HTR-8/SVneo (cell line): ENCODE results near the gene HOXD4.

Experiments used
- DNase-seq: peaks from one replicate; pipeline ENCODE4 v3.0.0; 2011; ENCODE audit warnings: low spot score, mixed read lengths; ENCODE audit not compliant: insufficient read length
- FAIRE-seq: peaks from 2 replicates; lab custom pipeline; 2011; peaks lifted over from hg19 to GRCh38; lab: Jason Lieb, UNC

HOXD4 gene

DNA sequence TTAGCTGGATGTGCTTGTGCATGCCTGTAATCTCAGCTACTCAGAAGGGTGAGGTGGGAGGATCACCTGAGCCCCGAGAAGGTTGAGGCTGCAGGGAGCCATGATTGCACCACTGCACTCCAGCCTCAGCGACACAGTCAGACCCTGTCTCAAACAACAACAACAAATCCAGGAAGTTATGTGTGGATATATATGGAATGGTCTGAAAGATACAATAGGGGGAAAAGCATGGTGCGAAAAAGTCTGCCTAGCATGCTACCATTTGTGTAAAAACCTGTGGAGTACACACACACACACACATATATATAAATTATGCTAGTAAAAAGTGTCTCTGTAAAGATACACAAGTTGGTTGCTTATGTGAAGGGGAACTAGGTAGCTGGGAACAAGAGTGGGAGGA is 30.2 kb downstream of the HOXD4 start:
- FAIRE-seq: no peak

DNA sequence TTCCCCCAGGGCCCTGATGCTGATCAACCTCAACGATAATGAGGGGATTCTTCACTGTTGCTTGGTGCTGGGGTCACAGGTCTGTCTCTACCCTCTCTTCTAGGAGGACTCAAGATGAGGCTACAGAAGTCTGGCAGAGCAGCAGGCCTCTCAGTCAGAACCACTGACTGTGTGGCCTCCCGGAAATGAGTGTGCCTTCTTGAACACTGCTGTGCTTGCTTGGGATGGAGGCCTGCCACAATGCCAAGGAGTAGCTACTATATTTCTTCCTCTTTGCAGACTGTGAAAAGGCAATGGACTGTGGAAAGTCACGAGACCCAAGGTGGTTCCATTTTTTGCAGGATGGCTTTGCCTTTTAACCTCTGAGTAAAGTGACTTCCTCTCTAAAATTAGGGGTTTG is 31.3 kb downstream of the HOXD4 start:
- DNase-seq: no peak
- no peak for FAIRE-seq

More for the DNA sequence above, 30.2 kb downstream of the HOXD4 start:
- DNase-seq: no peak

DNA sequence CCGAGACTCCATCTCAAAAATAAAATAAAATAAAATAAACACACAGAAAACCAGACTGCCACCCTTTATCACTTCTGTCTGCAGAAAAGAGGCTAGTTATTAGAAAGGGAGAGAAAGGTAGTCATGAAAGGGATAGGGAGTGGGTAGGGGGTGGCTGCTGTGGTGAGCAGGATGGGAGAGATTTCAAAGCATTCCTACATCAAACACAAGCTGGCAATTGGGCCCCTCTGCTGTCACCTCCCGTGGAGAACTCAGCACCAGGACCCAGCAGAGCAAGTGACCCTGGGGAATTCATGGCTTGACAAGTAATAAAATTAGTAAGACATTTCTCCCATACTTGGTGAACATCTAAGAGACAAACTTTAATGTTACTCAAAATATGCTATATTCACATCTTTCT is 33.4 kb downstream of the HOXD4 start:
- FAIRE-seq (no peak), DNase-seq (no peak)

DNA sequence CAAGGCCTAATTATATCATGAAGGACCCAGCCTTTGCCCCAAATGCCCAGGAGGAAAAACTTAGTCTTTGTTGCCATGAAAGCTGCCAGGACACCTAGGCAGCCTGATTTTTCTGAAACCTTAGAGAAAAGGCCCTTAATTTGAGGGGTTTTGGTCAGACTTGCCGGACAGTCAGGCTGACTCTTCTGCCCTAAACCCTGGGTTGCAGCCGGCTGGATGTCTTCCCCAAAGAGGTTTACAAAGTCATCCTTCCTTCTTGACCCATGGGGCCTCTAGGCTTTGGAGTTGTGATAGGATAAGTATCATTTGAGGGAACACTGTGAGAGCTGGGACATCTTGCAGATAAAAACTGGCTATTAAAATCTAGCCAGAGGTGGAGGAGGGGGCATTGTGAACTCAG is 34.7 kb downstream of the HOXD4 start:
- FAIRE-seq (no peak), DNase-seq (no peak)

DNA sequence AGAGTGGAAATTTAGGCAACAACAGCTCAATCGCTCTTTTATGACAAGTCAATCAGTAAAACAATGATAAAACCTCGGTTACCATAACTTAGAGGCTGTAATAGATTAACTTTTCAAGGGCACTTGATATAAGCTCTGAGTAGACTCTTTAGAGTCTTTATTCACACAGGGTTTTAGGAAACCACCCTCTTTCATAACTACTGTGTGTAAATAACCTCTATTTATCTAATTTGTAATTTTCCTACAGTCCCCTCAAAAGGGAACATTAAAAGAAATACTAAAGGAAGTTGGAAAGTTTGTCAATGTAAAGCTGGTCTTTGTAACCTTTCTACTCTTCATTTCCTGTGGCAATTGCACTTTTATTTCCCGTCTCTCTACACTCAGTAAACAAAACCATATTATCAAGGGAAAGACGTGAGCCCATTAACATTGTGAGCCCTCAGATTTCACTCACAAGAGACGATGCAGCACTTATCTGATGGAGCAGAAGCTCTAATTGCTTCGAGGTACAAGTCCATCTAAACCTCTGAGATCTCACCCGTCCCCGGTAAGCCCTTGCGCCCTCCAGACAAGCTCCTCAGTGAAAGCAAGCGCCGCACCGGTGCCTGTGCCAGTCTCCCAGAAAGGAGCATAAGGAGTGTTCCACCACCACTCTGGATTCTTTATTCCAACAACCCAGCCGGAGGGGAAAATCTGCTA is 36.0 kb downstream of the HOXD4 start:
- DNase-seq: no peak
- FAIRE-seq: no peak

DNA sequence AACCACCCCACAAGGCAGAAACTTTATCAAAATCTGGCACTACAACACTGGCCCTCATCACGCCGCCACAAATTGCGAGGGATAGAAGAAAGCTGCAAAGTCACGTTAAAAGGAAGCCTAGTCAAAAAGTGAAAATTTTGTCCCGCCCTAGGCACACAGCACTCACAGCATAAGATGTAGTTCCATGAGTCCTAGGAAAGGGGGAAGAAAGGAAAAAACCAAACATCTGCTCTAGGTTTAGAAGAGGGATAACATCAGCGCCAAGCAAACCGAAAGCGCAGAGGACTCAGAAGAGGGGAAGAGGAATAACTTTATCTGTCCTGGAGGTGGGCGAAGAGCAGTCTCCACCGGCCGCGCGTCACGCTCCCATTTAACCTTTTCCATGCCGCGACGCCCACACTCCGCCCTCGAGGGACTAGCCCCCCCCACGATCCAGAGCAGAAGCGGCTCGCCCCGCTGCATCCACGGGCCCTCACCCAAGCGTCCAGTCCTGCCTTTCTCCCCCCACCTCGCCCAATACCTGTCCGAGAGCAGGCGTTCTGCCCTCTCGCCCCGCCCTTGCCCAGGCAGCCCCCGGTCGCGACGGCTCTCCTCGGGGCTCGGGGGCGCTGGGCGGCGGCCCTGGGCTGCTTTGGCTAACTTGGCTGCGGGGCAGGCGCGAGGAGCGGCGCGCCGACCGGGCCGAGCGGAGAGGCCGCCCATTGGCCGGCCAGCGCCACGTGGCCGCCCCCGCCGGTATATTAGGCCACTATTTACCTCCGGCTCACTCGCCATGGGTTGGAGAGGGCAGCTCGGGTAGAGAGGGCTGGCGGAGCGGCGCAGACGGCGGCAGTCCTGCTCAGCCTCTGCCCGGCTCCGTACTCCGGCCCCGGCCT is 36.8 kb downstream of the HOXD4 start, which contains the start of gene HOXD1:
TSS of gene HOXD1 (plus strand) at position 770 of the 875 bp plus-strand sequence. CDS start 134 bp downstream, outside the sequence.
- FAIRE-seq: peak; percentile 72
- DNase-seq: peak; percentile 80

DNA sequence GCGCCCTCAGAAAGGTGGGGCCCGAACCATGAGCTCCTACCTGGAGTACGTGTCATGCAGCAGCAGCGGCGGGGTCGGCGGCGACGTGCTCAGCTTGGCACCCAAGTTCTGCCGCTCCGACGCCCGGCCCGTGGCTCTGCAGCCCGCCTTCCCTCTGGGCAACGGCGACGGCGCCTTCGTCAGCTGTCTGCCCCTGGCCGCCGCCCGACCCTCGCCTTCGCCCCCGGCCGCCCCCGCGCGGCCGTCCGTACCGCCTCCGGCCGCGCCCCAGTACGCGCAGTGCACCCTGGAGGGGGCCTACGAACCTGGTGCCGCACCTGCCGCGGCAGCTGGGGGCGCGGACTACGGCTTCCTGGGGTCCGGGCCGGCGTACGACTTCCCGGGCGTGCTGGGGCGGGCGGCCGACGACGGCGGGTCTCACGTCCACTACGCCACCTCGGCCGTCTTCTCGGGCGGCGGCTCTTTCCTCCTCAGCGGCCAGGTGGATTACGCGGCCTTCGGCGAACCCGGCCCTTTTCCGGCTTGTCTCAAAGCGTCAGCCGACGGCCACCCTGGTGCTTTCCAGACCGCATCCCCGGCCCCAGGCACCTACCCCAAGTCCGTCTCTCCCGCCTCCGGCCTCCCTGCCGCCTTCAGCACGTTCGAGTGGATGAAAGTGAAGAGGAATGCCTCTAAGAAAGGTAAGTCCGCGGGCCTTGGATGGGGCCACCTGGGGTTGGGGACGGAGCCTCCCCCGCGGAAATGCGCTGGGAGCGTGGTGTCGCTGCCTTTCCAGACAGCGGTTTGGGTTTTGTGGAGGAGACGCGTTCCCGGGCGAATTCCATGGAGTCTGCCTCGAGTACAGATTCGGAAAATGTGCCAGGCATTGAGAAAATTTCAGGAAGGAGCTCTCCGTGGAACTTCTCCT is 37.7 kb downstream of the HOXD4 start:
- peak; percentile 28 for FAIRE-seq
- no peak for DNase-seq

DNA sequence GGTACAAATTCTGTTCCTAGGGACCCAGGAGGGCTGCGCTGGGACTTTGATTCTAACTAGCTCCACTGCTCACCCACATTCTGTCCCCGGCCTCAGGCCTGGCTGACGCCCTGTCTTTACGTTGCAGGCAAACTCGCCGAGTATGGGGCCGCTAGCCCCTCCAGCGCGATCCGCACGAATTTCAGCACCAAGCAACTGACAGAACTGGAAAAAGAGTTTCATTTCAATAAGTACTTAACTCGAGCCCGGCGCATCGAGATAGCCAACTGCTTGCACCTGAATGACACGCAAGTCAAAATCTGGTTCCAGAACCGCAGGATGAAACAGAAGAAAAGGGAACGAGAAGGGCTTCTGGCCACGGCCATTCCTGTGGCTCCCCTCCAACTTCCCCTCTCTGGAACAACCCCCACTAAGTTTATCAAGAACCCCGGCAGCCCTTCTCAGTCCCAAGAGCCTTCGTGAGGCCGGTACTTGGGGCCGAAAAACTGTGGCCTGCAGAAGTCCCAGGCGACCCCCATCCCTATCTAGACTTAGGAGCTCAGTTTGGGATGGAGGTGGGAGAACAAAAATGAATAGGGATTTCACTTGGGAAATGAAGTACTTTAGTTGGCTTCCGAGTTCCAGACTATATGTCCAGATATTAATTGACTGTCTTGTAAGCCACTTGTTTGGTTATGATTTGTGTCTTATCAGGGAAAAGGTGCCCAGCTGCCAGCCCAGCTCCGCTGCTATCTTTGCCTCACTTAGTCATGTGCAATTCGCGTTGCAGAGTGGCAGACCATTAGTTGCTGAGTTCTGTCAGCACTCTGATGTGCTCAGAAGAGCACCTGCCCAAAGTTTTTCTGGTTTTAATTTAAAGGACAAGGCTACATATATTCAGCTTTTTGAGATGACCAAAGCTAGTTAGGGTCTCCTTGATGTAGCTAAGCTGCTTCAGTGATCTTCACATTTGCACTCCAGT is 38.6 kb downstream of the HOXD4 start:
- DNase-seq: no peak
- no peak for FAIRE-seq

DNA sequence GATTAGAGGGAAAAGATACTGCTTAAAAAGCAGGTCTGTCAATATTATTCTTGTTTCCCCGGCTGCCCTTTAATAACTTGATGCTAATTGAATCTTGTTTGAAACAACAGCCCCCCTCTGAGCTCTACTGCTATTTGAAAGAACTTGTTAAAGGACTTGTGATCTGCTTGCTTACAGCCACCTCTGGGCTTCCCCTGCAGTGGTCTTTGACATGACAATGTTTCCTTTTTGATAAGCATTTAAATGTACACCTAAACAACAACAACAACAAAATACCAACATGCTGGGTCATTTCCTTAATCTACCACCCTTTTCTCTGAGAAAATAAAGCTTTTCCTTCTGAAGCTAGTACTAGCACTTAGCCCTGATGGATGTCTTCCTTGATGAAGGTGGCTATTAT is 41.0 kb downstream of the HOXD4 start:
- DNase-seq (no peak), FAIRE-seq (no peak)

DNA sequence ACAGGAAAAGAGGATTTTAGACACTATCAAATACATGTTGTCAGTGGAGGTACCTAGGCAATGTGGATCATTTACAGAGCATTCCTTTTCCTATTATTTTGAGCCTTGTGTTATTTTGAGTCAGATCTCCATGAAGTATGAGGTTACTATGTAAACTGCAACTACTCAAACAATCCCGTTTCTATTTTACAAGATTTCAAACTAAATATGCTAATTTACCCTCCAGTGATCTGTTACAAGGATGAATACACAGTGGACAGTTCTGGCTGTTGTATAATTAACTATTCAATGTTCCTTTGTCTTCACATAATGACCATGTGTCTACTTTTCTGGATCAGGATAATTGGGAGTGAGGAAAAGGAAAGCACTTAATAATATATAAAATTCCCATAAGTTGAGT is 41.7 kb downstream of the HOXD4 start:
- FAIRE-seq (no peak), DNase-seq (no peak)

DNA sequence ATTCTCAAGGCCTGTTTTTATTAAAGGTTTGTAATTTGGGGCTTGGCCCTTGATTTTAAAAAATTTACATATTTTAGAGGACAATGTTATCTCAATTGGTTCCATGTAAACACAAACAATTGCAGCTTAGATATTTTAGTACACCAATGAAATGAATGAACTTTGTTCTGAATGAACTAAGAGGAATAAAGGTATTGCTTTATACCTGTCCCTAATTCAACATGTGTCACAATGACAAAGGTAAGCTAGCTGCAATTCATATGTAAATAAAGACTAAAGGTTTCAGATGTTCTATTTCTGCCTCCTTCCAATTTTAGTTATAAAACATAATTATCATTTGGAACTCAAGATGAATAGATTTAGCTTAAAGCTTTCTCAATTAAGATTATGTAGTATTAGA is 48.6 kb downstream of the HOXD4 start:
- no peak for DNase-seq
- FAIRE-seq: no peak

DNA sequence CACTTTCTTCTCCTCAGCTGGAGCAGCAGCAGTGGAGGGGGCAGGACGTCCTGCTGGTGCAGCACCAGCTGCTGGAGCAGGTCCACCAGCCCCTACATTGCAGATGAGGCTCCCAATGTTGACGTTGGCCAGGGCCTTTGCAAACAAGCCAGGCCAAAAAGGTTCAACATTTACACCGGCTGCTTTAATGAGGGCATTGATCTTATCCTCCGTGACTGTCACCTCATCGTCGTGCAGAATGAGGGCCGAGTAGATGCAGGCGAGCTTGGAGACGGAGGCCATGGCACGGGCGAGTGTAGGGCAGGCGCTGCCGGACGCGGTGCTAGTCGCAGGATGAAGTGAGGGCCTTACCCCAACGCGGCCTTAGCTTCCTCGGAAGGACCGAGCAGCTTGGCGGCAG is 49.6 kb downstream of the HOXD4 start:
- FAIRE-seq (peak; percentile 77), DNase-seq (no peak)

DNA sequence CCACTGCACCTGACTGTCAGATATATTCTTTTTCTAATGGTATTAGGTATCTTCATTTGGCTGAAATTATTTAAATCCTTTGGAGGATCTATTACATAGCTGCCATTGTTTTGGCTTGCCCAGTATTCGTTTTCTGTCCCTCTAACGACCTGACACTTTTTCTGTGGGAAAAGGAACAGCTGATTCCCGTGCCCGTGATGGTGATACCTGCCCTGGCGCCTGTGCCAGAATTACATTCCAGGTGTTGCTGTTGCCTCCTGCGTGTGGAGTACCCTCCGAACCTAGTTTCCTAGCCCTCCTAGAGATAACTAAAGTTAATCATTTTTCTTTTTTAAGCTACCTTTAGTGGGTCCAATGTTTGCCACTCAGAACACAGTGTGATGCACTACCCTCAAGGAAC is 51.1 kb downstream of the HOXD4 start:
- FAIRE-seq (no peak), DNase-seq (no peak)
